ENCODE data around the gene CCBE1. TPM values are rescaled to one million over a fixed set of nuclear protein-coding genes. Genes with fewer than 3 reads are reported as not detected.

The CCBE1 gene
- total and polyA plus RNA-seq, 2 of the 4 experiments (the other 2 are of a cell fraction), result 64.8 to 148 TPM

GRCh38 chr18:59690186-59690982 is 6.8 kb downstream of the CCBE1 start:
- Histone ChIP-seq H2AK5ac (ENCODE audit: low read depth, low read length) (peak overlapping the region; percentile 9; the same call in 1 of the 2 replicates), H2BK15ac (ENCODE audit: low read depth, low read length) (peak overlapping the region; percentile 12; the same call in 1 of the 3 replicates), H3K56ac (ENCODE audit: extremely low read depth, insufficient read depth, low read length) (no peak overlapping the region; the same call in 1 of the 2 replicates), H4K91ac (ENCODE audit: insufficient read depth, low read depth, low read length) (peak overlapping the region; percentile 35), H2AK9ac (replicated peaks; ENCODE audit: low read depth, low read length, poor library complexity) (no peak overlapping the region), H3K4me3 (ENCODE audit: insufficient read depth, low read depth, low read length) (no peak overlapping the region), H2BK5ac (ENCODE audit: low read depth, low read length, poor library complexity, severe bottlenecking) (peak overlapping the region; percentile 49), H3K9me1 (ENCODE audit: insufficient read depth, low read length) (peaks cover 22% of the 10 kb centered on the region), H3K36me3 (ENCODE audit: control insufficient read depth, insufficient read depth, low read length) (no peaks in the 10 kb centered on the region), H4K5ac (ENCODE audit: low read depth, low read length) (peak overlapping the region; percentile 40), H3K27me3 (ENCODE audit: control insufficient read depth, insufficient read depth, low read length) (no peaks in the 10 kb centered on the region), H3K27ac (ENCODE audit: insufficient read depth, low read length) (peak overlapping the region; percentile 64; the same call in 1 of the 2 replicates), H4K20me1 (ENCODE audit: insufficient read depth, low read length) (peaks cover 11% of the 10 kb centered on the region; the same call in 1 of the 2 replicates), H3K9me3 (ENCODE audit: control insufficient read depth, insufficient read depth, low read length) (no peaks in the 10 kb centered on the region), H3K14ac (replicated peaks; ENCODE audit: low read depth, low read length) (peak overlapping the region; percentile 61), H3K79me1 (ENCODE audit: low read depth in 1 of 2, low read length in 2 of 2) (peaks cover 47 to 80% of the 10 kb centered on the region in 2 experiments), H2BK120ac (ENCODE audit: low read depth, low read length) (peak overlapping the region; percentile 50), H3K4me1 (ENCODE audit: control insufficient read depth, insufficient read depth, low read length) (peaks cover 26% of the 10 kb centered on the region), H3K4ac (ENCODE audit: low read depth, low read length) (peak overlapping the region; percentile 69), H3K4me2 (ENCODE audit: low read depth, low read length) (peak overlapping the region; percentile 52), H3K23ac (ENCODE audit: low read depth, low read length) (peak overlapping the region; percentile 48; the same call in 1 of the 2 replicates), H3K18ac (ENCODE audit: low read depth, low read length) (peak overlapping the region; percentile 33), H2AFZ (replicated peaks; ENCODE audit: low read length, poor library complexity) (no peak overlapping the region), H2BK20ac (ENCODE audit: low read depth, low read length) (peak overlapping the region; percentile 81), H3K9ac (ENCODE audit: low read depth, low read length) (no peak overlapping the region), H4K8ac (ENCODE audit: low read depth in 2 of 2, low read length in 2 of 2) (peak overlapping the region in 1 of 2 experiments; percentile 29; a peak in 2 of 4 replicates)
- TF ChIP-seq NFE2L2 (IDR thresholded peaks at IDR 0.05; ENCODE audit: low read depth, low read length) (no peak), RFX5 (IDR thresholded peaks at IDR 0.05; ENCODE audit: low read depth, low read length) (no peak), MAFK (IDR thresholded peaks at IDR 0.05; ENCODE audit: low read depth, low read length) (no peak), MXI1 (IDR thresholded peaks at IDR 0.05; ENCODE audit: borderline replicate concordance, low read depth, low read length) (no peak), MAZ (IDR thresholded peaks at IDR 0.05; ENCODE audit: borderline replicate concordance, low read depth, low read length) (no peak), RCOR1 (IDR thresholded peaks at IDR 0.05; ENCODE audit: insufficient replicate concordance, low read length) (no peak), CHD1 (IDR thresholded peaks at IDR 0.05; ENCODE audit: low read depth, low read length) (no peak), POLR2A (IDR thresholded peaks at IDR 0.05; ENCODE audit: low read depth, low read length) (no peak), BHLHE40 (IDR thresholded peaks at IDR 0.05; ENCODE audit: low read depth, low read length) (no peak), ELK1 (IDR thresholded peaks at IDR 0.05; ENCODE audit: borderline replicate concordance, low read depth, low read length) (no peak), RAD21 (IDR thresholded peaks at IDR 0.05; ENCODE audit: low read length) (no peak), USF2 (IDR thresholded peaks at IDR 0.05; ENCODE audit: low read depth, low read length) (no peak), CEBPB (IDR thresholded peaks at IDR 0.05; ENCODE audit: low read depth, low read length) (no peak), SMC3 (IDR thresholded peaks at IDR 0.05; ENCODE audit: low read depth, low read length) (no peak)
- no CpG with 5 or more reads among the region's 8 CpGs for WGBS, 2 experiments (ENCODE audit: extremely low coverage in 2 of 2, insufficient read length in 1 of 2)
- ChIA-PET POLR2A (ENCODE audit: unreplicated experiment) (no interaction called here), CTCF (interaction anchor here (1.1 kb wide), 1 partner anchor 155 kb away, joined by 3 read pairs; no protein-coding TSS in a partner anchor)
- intact Hi-C loops (cut with micrococcal nuclease), result loop anchor here (2.0 to 10.0 kb wide), 3 partner anchors 14 to 214 kb away; no protein-coding TSS in a partner anchor
- dilution Hi-C loops (cut with HindIII; ENCODE audit: low sequenced_read_pairs, unreplicated experiment), result no loop called here
- DNase-seq (no peak), ATAC-seq (ENCODE audit: low read depth) (no peak)
- in situ Hi-C loops (cut with MboI; ENCODE audit: low sequenced_read_pairs), result loop anchor here (10.0 kb wide), 2 partner anchors 56 to 226 kb away; no protein-coding TSS in a partner anchor
- no TSS peak for BruUV-seq (replicated peaks)

Measured in IMR-90 (cell line).